Measurements from ENCODE around the gene FGD1. TPM values are rescaled to one million over a fixed set of nuclear protein-coding genes. Genes with fewer than 3 reads are reported as not detected.

The FGD1 gene
- total RNA-seq, 2 donors from 2014 or later: 2.3 to 2.9 TPM

DNA sequence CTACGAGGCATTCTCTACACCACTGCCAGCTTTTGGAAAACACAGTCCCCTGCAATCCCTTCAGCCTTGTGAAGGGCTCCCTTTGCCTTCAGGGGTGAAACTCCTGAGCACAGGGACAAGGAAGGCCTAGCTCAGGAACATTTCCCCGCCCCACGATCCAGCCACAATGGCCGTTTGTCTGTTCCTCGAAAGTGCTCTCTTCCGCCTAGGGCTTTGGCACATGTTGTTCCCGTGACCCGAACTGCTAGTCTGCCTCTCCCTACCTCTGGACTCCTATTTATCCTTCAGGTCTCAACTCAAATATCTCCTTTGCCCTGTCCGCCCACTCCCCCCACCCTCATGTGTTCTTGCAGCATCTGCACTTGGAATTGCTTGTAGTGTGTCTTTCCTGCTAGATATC is 12.1 kb downstream of the FGD1 start:
- Histone ChIP-seq H3K4me3 (no peak overlapping the region), H3K36me3 (replicated peaks in 1 of 2; ENCODE audit: insufficient read depth in 1 of 2, low read depth in 2 of 2) (no peaks in the 10 kb centered on the region), H3K27ac (no peak overlapping the region), H3K9me3 (no peaks in the 10 kb centered on the region), H3K4me1 (peaks cover 13% of the 10 kb centered on the region), H3K27me3 (no peaks in the 10 kb centered on the region)
- intact Hi-C loops (cut with DNase I): no loop called here
- ATAC-seq: no peak
- no peak for DNase-seq
- TF ChIP-seq, protein P1, sequence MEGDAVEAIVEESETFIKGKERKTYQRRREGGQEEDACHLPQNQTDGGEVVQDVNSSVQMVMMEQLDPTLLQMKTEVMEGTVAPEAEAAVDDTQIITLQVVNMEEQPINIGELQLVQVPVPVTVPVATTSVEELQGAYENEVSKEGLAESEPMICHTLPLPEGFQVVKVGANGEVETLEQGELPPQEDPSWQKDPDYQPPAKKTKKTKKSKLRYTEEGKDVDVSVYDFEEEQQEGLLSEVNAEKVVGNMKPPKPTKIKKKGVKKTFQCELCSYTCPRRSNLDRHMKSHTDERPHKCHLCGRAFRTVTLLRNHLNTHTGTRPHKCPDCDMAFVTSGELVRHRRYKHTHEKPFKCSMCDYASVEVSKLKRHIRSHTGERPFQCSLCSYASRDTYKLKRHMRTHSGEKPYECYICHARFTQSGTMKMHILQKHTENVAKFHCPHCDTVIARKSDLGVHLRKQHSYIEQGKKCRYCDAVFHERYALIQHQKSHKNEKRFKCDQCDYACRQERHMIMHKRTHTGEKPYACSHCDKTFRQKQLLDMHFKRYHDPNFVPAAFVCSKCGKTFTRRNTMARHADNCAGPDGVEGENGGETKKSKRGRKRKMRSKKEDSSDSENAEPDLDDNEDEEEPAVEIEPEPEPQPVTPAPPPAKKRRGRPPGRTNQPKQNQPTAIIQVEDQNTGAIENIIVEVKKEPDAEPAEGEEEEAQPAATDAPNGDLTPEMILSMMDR (IDR thresholded peaks at IDR 0.05): no peak
- TF ChIP-seq POLR2A (IDR thresholded peaks at IDR 0.05): no peak
- WGBS, 2 donors: 84 to 92% methylated on average over 7 to 9 of the region's 9 CpGs

DNA sequence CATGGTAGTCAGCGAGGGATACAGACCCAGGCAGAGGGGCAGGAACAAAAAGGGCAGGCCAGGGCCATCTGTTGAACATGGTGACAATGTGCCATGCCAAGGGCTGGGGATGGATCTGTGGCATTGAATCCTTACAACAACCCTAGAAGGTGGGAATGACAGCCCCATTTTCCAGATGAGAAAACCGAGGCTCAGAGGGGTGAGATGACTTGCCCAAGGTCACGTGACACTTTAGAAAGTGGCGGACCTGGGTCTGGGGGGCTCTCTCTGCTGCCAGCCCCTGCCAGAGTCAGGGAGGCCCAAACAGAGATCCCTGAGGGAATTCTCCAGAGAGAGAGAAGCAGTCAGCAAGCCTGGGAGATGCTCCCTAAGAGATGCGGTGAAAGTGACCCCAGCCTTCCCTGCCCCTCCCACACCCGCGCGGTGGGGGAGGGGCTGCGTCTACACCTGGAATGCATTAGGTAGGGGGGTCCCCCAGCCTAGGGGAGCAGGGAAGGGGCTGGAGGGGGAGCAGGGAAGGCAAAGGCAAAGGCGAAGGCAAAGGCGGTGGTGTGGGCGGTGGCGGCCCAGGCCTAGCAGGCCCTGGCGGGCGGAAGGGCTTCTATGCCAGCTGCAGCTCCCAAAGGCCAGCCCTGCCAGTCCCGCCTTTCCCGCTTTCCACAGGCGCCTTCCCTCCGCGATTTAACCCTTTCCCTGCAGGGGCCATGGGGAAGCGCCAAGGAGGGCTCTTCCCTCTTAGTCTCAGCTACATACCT is 13.0 kb downstream of the FGD1 start:
- no peak for TF ChIP-seq POLR2A (IDR thresholded peaks at IDR 0.05)
- TF ChIP-seq, protein P1 (IDR thresholded peaks at IDR 0.05): no peak
- intact Hi-C loops (cut with DNase I): no loop called here
- peaks cover 13% of the 10 kb centered on the region for H3K4me1 ChIP-seq
- H3K27ac ChIP-seq: no peak overlapping the region
- H3K9me3 ChIP-seq: no peaks in the 10 kb centered on the region
- DNase-seq: no peak
- H3K4me3 ChIP-seq: no peak overlapping the region
- no peaks in the 10 kb centered on the region for H3K36me3 ChIP-seq (replicated peaks in 1 of 2; ENCODE audit: insufficient read depth in 1 of 2, low read depth in 2 of 2)
- 34 to 77% methylated on average over 6 to 16 of the region's 21 CpGs for WGBS, 2 donors
- no peaks in the 10 kb centered on the region for H3K27me3 ChIP-seq
- ATAC-seq: no peak

DNA sequence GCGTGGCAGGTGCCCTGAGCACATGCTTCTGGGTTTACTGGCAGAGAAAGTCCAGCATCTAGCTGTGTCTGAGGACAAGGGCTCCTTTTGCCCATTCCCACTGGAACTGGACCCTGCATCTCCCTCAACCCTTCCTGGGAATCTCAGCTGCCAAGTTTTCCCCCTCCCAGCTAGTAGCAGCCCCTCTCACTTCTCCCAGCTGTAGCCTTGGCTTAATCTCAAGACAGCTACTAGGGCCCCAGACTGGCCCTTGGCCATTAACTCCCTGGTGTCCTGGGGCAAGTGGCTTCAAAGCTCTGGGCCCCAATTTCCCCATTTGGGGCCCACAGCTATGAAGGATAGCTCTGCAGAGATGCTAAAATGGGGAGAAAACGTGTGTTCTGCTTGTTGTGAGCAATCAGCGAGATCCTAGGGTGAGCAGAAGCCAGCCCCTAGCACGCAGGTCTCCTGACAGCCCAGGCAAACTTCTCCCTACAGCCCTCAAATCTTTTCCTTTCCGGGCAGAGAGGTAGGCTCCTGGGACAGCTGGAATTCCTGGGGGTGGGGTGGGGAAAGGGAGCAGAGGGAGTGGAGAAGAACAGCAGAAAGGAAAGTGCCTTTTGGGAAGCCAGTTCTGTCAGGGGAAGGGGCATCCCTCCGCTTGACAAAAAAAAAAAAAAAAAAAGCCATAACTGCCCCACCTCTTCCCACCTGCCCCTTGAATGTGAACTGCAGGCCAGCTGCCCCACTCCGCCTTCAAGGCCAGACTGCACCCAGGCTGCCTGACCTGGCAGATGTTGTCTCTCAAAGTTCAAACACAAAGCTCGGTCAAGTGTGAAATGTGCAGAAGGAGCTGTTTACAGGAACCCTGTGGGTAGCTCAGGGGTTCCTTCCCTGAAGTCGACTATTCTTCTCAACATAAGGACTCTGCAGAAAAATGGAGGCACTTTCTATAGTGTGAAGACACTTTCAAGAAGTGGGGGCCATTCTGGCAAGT is 16.6 kb downstream of the FGD1 start:
- DNase-seq (no peak), ATAC-seq (no peak)
- TF ChIP-seq POLR2A (IDR thresholded peaks at IDR 0.05): no peak
- TF ChIP-seq, protein P1 (IDR thresholded peaks at IDR 0.05): no peak
- Histone ChIP-seq H3K36me3 (replicated peaks in 1 of 2; ENCODE audit: insufficient read depth in 1 of 2, low read depth in 2 of 2) (no peaks in the 10 kb centered on the region), H3K4me3 (no peak overlapping the region), H3K27me3 (no peaks in the 10 kb centered on the region), H3K4me1 (peaks cover 13% of the 10 kb centered on the region), H3K9me3 (no peaks in the 10 kb centered on the region), H3K27ac (no peak overlapping the region)
- 39 to 42% methylated on average over 4 to 7 of the region's 9 CpGs for WGBS, 2 donors
- intact Hi-C loops (cut with DNase I): no loop called here

DNA sequence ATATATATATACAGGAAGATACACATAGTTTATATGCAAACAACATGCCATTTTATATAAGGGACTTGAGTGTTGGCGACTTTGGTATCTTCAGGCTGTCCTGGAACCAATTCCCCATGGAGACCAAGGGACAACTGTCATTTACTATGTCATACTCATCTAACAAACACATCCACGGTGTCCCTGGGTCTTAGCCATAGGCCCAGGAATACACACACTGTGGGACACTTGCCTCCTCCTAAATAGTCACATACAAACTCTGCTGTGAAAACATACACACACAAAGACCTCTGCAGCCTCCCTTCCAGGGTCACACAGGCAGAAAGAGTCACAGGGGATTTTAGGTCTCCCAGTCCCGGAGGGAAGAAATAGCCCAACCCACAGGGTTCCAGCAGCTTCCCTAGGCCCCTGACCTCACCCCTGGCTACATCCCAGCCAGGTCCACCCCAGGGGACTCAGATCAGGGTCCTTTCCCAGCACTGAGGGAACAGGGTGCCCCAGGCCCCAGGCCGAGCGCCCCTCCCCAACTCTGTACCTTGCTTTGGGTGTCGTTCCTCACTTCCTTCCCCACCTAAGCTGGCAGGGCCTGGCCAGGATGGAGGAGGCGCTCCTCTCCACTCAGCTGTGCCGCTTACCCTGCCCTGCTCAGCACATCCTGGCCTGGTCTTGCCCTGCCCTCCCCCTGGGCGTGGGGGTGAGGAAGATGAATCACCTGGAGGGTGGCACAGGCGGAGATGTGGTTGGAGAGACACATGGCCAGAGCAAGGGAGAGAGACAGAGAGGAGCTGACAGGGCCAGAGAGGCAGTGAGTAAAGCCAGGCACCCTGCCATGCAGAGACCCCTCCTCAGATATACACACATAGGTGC is 21.8 kb downstream of the FGD1 start:
- ATAC-seq (no peak), DNase-seq (no peak)
- Histone ChIP-seq H3K4me1 (peaks cover 3% of the 10 kb centered on the region), H3K27ac (no peak overlapping the region), H3K4me3 (no peak overlapping the region), H3K27me3 (no peaks in the 10 kb centered on the region), H3K36me3 (replicated peaks in 1 of 2; ENCODE audit: insufficient read depth in 1 of 2, low read depth in 2 of 2) (no peaks in the 10 kb centered on the region), H3K9me3 (no peaks in the 10 kb centered on the region)
- 85% methylated on average over 7 of the region's 10 CpGs; no CpG with 5 or more reads in 1 of the 2 donors for WGBS, 2 donors
- intact Hi-C loops (cut with DNase I): no loop called here
- TF ChIP-seq POLR2A (IDR thresholded peaks at IDR 0.05): no peak
- TF ChIP-seq, protein P1 (IDR thresholded peaks at IDR 0.05): no peak
